ENCODE data around the gene SPEG.

The SPEG gene

DNA sequence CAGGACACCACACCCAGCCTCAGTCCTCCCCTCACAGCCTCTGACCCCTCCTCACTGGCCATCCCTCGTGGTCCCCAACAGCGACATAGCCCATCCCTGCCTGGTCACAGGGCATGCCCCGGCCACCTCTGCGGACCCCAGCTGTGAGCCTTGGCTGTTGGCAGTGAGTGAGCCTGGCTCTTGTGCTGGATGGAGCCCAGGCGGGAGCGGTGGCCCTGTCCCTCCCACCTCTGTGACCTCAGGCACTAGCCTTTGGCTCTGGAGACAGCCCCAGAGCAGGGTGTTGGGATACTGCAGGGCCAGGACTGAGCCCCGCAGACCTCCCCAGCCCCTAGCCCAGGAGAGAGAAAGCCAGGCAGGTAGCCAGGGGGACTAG, 8.6 kb upstream of the SPEG start:
- no peak for DNase-seq

DNA sequence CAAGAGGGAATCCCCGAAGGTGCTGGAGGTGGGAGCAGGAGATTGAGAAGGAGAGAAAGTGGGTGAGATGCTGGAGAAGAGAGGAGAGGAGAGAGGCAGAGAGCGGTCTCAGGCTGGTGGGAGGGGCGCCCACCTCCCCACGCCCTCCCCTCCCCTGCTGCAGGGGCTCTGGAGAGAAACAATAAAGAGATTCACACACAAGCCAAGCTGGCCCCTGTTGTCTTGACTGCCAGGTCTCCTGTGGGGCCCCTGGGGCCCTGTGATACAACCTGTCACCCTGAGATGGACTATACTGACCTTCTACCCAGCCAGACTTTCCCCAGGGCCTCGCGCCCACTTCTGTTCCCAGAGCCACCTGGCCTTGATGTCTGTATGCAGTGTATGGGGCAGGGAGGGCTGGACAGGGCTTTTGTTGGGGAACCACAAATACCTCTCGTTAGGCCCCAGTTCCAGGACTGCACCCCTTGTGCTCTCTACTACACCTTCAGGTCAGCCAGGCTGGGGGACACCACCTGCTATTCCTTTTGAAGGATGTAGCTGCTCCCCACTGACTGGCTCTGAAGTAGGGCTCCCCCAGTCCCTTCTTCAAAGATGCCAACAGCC, 8.0 kb upstream of the SPEG start:
- DNase-seq = no peak

DNA sequence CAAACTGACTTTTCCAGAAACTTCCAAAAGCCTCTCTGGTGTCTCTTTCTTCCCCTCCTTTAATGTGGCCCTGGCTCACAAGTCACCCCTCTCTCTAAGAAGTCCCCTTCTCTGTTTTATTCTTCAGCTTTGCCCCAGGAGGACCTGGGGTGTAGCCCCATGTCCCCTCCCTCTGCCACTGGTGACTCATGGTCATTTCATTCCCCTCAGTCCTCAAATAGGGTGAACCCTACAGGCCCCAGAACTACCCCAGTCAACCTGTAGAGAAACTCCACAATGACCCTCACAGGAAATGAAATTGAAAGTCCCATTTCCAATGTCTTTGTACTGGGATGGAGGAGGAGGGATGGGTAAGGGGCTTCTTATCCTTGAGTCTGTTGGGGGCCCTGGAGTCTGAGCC, 6.2 kb upstream of the SPEG start:
- DNase-seq = no peak

DNA sequence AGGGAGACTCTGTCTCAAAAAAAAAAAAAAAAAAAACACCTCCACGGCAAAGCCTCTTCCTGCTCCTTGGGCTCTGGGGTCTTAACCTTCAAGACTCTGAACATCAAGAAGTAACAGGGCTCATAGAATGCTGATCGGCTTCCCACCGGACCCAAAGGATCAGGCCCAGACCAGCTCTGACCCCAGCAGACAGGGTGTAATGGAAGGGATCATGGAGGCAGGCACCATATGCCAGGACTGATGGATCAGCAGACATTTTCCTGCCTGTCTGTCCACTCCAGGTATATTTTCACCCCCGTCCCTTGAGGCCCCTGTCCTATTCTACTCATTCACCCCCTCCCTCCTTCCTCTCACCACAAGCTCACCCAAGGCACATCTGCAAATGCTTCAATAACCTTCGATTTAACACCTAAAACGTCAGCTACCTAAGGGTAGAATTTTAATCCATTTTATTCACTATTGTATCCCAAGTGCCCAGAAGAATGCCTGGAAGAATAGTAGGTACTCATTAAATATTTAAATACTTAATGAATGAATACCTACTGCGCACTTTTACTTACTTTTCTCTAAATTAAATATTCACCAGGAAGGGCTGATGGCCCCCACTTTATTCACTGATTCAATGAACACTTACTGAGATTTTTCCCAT, 4.6 kb upstream of the SPEG start:
- no peak for DNase-seq

DNA sequence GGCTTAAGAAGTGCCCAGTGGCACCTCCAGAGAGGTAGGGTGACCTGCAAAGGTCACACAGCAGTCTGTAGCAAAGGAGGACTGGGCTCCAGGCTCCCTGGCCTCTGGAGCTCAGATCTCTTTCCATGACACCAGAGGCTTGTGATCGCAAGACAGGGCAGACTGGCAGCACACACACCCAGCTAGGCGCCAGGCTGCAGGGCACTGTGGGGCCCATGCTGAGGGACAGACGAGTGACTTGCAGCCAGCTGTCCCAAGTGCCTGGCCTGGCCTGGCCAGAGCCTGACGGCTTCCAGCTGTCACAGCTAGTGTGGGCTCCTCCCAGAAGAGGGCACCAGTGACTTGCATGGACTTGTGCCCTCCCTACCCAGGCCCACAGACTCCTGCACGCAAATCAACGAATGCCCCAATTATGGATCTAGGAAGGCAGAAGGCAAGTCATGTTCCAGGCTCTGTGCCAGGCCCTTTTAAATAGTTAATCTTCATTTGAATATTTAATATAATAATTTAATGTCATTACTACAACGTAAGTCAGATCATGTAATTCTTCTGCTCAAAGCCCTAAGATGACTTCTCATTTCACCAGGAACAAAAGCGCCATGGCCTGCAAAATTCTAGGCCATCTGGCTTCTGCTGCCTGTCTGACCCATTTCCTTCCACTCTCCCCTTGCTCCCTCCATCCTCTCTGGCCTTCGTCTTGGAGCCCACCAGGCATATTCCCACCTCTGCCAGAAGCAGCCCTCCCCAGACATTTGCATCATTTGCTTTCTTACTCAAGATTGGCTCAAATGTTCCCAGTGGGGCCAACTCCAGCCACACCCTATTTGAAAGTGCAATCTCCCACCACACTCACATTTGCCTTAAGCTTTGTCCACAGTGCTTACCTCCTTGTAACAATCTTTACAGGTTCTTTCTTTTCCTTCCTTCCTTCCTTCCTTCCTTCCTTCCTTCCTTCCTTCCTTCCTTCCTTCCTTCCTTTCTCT, 3.7 kb upstream of the SPEG start:
- DNase-seq = no peak

DNA sequence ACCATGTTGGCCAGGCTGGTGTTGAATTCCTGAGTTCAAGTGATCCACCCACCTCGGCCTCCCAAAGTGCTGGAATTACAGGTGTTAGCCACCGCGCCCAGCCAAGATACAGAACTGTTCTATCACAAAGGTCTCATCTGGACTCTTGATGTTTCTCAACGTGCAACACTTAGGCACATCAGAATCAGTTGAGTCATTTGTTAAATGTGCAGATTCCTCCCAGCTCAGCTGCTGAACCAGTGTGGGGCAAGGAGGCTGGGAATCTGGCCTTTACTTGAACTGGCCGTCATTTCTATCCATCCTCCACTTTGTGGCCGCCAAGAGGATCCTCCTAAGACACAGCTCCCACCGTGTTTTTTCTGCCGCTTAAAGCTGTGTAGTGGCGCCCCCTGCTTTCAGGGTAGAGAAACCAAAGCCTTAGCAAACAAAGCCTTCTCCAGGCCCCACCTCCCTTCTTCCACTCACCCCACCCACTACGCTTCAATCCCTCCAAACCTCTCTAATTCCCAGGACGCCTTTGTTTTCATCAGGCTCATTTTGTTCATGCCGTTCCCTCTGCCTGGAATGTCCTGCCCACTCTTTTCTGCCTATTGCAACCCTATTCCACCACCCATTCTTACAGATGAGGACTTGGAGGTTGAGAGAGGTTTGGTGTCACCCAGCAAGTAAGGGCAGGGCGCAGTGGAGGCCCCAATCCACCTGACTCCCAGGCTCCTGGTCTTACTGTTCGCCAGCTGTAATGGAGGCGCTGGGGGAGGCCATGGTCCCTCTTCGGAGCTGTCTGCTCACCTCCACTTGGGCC, 776 bp upstream of the SPEG start:
- peak; percentile 39 for DNase-seq

DNA sequence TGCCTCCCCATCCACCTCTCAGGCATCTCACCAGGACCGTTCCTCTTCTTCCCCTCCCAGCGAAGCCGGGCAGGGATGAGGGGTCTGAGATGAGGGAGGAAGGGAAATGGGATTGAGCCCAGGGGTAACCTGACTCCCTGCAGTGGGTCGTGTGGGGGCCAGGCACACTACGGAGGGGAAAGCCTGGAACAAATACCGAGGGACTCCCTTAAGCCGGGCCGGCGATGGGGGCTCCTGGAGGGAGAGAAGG, 250 bp upstream of the SPEG start:
- DNase-seq = no peak

DNA sequence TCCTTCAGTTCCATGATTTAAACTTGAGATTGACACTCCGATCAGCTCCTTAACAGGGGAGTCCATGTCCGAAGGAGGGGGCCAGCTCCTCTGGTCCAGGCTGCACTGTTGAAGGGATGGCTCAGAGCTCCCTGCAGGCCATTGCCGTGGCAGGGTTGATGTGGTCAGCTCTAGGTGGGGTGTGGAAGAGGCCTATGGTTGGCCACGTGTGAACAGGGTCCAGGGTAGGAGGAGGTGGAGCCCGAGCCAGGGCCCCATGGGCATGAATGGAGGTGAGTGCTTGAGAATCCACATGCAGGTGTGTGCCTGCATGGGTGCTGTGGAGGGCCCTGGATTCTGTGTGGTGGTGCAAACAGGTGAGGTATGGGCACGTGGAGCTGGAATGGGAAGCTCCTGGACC, 1.1 kb downstream of the SPEG start:
- DNase-seq = no peak

DNA sequence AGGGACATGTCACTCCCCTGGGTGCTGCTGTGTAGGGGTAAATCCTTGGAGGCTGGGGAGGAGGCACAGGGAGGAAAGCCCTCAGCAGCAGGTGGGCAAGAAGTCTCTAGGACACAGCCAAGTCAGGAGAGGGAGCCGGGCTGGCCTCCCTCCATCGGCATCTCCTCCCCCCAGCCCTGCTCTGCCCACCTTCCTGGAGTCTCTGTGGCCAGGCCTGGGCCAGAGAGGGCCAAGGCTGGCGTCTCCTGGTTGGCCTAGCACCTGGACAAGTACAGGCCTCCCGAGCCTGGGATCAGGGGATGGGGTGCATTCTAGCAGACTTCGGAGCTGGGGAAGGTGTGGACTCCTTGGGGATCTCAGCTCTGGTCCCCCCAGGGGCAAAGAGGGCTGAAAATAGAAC, 1.8 kb downstream of the SPEG start:
- no peak for DNase-seq

DNA sequence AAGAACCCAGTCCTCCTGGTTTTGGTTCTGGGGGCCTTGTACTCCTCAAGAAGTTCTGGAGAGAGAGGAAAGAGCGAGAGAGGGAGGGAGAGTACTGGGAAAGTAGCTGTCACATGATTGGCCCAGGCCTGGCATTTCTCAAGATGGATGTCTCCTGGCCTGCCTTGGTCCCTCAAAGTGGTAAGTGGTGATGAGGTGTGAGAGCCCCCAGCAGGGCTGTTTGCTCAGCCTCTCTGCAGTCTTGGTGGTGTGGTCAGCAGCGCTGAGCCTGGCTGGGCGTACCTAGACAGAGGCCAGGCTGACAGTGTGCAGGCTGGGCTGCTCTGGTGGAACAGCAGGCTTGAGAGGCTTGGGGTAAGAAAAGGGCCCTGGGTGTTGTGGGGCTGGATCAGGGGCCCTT, 2.5 kb downstream of the SPEG start:
- DNase-seq = no peak

DNA sequence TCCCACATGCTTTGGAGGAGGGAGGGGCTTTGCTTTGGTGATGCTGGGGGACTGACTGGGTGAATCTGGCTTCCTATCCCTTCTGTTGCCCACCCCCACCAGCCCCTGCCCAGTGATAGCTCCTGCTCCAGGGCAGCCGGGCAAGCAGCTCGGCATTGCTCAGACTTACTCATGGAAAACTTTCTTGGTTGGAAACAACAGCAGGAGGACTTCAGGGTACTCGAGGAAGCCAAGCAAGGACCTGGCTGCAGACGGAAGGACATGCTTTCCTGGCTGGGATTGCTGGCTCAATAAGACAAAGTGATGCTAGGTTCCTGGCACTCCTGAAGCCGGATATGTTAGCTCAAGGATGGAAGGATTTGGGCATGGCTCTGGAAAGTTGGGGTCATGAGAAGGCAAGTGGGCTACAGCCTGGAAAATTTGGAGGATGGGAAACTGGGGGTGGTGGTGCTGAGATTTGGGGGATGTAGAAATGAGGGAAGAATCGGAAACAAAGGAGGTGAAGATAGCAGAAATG, 3.1 kb downstream of the SPEG start:
- no peak for DNase-seq

DNA sequence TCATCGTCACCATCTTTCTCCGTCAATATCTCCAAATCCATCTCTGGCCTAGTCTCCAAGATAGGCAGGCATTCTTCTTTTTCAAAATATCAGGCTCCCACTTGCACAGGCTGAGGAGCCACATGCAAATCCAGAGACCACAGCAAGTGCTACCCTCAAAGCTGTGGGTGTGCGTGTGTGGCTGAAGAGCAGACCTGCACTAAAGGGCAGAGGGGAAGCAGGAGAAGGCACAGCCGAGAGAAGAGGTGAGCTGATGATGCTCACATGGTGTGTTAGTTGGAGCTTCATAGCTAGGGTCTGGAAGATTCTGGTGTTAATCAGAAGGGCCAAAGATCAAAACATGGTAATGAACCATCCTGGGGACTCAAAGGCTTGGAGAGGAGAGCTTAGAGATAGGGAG, 3.8 kb downstream of the SPEG start:
- DNase-seq = no peak

DNA sequence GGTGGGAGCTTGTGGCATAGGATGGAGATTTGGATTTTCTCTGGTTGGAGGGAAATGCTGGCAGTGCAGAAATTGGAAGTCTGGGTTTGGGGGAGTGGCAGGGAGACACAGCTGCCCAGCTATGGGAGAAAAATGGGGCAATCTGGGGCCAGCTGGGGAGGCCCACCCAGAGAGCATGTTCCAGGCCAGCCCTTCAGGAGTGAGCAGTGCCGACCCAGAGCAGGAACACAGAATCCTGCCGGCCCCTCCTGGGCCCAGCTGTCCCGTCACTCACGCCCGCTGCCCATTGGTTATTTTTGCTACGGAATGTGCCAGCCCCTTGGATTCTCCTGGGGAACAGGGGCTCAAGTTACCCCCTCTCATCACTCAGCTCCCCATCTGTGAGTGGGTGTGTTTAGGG, 4.9 kb downstream of the SPEG start:
- no peak for DNase-seq

DNA sequence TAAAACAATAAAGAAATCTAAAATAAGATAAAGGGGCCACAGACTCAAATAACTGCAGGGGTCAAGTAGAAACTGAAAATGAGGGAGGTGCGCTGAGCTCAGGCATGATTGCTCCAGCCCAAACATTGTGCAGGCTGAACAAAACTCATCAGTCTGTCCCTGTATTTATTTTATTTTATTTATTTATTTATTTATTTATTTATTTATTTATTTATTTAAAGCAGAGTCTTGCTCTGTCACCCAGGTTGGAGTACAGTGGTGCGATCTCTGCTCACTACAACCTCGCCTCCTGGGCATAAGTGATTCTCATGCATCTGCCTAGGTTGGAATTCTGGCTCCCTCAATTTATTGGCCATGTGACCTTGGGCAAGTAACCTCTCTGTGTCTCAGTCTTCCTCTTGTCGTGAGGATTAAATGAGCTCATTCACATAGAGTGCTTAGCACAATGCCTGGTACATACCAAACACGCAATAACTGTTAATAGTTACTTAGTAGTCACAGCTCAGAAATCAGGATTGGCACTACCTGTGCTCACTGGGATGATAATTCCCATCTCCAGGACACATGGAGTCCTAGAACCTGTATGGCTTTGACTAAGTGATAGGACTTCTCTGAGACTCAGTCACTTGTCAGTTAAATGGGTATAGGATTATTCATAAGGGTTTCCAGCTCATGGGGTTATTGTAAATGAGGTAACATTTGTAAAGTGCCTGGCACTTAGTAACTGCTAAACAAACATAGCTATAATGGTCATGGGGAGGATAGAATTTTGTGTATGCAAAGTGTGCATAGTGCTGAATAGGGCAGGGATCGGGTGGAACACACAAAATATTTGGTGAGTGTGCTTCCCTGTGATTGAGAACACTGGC, 6.0 kb downstream of the SPEG start:
- DNase-seq = no peak

DNA sequence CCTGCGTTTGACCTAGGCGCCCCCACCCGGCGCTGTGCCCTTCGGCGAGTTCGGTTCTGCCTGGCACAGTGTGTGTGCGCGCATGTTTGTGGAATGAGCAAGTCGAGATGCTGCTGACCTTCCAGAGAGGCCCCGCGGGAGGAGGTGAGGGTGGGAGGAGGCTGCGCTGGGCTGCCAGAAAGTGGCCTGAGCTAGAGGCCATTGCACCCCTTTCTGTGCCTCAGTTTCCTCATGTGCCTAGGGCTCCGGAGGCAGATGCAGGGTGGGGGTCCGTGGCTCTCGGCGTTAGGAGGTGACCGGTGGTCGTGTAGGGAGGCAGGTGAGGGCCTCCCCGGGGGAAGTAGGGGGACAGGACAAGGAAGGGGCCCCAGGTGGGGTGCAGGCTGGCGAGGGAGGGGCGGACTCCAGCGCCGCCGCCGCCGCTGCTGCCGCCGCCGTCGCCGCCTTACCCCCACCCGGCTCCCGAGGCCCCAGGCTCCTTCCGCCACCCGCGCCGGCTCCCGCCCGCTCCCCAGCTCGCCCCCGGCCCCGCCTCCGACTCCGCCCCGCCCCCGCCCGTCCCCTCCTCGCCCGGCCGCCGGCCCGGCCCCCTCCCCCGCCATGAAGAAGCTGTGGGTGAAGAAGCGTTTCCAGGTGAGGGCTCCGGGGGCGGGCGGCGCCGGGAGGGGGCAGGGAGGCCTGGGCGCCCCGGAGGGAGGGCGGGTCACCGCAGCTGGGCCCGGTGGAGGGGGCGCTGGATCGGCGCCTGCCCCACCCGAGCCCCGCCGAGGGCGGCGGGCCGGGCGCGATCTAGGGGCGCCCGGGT, 7.0 kb downstream of the SPEG start:
- peak; percentile 24 for DNase-seq

DNA sequence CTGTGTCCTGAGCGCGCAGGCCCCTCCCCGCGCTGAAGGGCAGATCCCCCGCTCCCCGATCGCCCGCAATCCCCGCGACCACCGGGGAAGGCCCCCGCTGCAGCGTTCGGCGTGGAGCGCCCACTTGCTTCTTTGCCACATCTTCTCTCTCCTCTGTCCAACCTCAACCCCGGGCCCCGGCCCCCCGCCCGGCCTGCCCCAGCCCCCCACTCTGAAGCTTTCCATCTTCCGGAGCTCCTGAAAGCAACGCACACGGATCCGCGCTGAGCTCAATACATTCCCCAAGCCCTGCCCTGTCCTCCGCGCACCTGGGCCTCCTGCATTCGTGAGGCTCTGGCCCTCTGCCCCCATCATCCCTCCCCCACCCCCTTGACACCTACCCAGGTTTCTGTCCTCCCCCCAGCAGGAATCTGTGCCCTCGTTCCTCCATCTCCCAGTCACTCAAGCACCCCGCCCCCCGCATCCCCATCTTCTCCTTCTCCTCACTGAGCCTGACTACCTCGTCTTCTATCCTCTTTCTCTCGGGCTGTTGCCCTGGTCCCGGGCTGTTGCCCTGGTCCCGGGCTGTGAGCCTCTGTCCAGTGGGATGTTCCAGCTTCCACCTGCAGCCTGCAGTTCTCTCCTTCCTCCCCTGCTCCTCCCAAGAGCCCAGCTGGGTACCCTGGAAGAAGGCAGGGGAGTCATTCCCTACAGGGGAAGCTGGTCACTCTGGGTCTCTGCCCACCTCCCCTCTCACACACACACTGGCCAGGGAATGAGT, 7.8 kb downstream of the SPEG start:
- DNase-seq = no peak

DNA sequence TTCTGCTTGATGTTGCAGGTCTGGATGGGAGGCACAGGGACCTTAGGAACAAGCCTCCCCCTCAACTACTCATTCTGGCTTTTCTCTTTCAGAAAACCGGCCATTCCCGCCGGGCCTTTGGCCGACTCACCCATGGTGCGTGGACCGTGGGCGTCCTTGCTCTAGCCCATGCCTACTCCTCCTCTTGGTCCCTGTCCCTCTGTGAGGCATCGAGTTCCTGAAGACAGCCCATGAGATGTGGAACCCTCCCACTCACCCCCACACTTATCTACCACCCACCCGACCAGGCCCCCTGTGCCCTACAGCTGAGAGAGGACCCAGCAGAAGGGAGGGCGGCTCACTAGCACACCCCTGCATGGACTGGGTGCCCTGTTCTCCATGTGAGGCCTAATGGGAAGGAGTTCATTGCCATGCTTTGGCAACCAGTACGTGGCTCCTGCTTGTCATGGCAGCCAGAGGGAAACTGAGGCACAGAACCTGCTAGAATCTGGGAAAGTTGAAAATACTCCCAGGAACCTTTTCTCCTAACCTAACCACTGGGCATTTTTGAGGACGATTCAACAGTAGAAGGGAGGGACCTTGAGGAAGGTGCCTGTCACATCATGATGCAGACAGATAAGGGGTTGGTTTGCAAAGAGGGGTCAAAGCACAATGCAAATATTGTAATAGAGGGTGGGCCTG, 8.5 kb downstream of the SPEG start:
- DNase-seq = no peak

DNA sequence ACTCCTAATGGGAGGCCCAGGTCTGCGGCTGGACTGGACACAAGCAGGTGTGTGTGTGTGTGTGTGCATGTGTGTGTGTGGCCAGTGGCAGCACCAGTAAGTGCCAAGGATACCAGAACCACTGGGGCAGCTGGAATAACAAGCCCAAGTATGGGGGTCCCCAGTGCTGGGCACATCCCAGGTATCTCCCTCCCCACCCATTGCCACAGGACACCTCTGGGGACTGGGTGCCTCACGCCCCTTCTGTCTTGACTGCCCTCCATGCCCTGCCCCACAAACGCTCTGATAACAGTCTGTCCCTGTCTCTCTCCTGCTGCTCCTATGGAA, 9.0 kb downstream of the SPEG start:
- no peak for DNase-seq

DNA sequence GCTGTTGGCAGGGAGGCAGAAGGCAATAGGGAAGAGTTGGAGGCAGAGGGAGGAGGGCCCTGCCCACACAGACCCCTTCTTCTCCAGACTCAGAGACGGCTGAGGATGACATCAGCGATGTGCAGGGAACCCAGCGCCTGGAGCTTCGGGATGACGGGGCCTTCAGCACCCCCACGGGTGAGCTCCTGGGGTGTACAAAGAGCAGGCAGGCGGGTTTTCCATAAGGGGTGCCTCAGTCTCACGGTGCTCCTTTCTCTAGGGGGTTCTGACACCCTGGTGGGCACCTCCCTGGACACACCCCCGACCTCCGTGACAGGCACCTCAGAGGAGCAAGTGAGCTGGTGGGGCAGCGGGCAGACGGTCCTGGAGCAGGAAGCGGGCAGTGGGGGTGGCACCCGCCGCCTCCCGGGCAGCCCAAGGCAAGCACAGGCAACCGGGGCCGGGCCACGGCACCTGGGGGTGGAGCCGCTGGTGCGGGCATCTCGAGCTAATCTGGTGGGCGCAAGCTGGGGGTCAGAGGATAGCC, 10.0 kb downstream of the SPEG start:
- DNase-seq = no peak

DNA sequence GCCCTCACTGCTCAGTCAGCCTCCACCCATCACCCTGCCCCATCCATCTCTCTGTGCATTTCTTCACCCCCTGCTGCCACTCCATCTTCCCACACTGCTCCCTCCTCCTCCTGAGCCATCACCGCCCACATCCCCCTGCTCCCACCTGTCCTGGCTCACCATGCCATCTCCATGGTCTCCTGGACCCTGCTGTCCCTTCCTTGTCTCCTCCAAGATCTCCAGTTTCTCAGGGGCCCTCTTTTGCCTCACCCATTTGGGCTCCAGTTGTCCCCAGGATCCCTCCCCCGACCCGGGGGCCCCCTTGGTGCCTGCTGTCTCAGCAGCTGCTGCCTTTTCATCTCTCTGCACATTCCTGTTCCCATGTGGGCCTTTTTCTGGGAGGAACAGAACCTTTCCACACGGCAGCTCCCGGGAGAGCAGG, 10.6 kb downstream of the SPEG start:
- DNase-seq = no peak

Measured in stimulated activated CD4-positive, alpha-beta T cell treated with anti-CD3 and anti-CD28 coated beads, Interleukin-1b, Interleukin-23, amount 100 ng/mL, for 48 hours (primary cell).